ENCODE measurements around the gene SLC24A4.

SLC24A4 gene

GRCh38 chr14:92340931-92341330, 18.0 kb downstream of the SLC24A4 start:
- Histone ChIP-seq H3K36me3 (ENCODE audit: low read length) (no peaks in the 10 kb centered on the region), H3K4me3 (ENCODE audit: insufficient read depth, low read length, poor library complexity, severe bottlenecking) (no peak overlapping the region), H3K27me3 (ENCODE audit: low read length) (peaks cover 3% of the 10 kb centered on the region; the same call in 1 of the 2 replicates), H3K9me2 (replicated peaks; ENCODE audit: insufficient read depth, low read length) (no peaks in the 10 kb centered on the region), H3K79me2 (ENCODE audit: insufficient read depth, low read length) (no peaks in the 10 kb centered on the region), H3K9me3 (ENCODE audit: insufficient read depth, low read length) (no peaks in the 10 kb centered on the region), H3K4me2 (ENCODE audit: low read depth, low read length, poor library complexity, severe bottlenecking) (no peak overlapping the region), H3F3A (ENCODE audit: insufficient read depth) (no peaks in the 10 kb centered on the region), H3K9ac (ENCODE audit: low read length) (no peak overlapping the region), H3K27ac (ENCODE audit: low read depth, low read length) (no peak overlapping the region), H2AFZ (ENCODE audit: low read depth, low read length, severe bottlenecking) (no peak overlapping the region), H4K20me1 (ENCODE audit: low read depth, low read length) (no peaks in the 10 kb centered on the region)
- TF ChIP-seq EZH2phosphoT487 (conservative IDR thresholded peaks at IDR 0.05; ENCODE audit: low read length) (no peak), CTCF (IDR thresholded peaks at IDR 0.05; ENCODE audit: insufficient read depth, low read length, poor library complexity, severe bottlenecking) (no peak)

GRCh38 chr14:92341791-92342190, 18.8 kb downstream of the SLC24A4 start:
- Histone ChIP-seq H3K9ac (ENCODE audit: low read length) (no peak overlapping the region), H3K36me3 (ENCODE audit: low read length) (no peaks in the 10 kb centered on the region), H3K9me3 (ENCODE audit: insufficient read depth, low read length) (no peaks in the 10 kb centered on the region), H3K9me2 (replicated peaks; ENCODE audit: insufficient read depth, low read length) (no peaks in the 10 kb centered on the region), H2AFZ (ENCODE audit: low read depth, low read length, severe bottlenecking) (no peak overlapping the region), H3F3A (ENCODE audit: insufficient read depth) (no peaks in the 10 kb centered on the region), H4K20me1 (ENCODE audit: low read depth, low read length) (no peaks in the 10 kb centered on the region), H3K4me3 (ENCODE audit: insufficient read depth, low read length, poor library complexity, severe bottlenecking) (no peak overlapping the region), H3K4me2 (ENCODE audit: low read depth, low read length, poor library complexity, severe bottlenecking) (no peak overlapping the region), H3K27ac (ENCODE audit: low read depth, low read length) (no peak overlapping the region), H3K79me2 (ENCODE audit: insufficient read depth, low read length) (no peaks in the 10 kb centered on the region), H3K27me3 (ENCODE audit: low read length) (peaks cover 3% of the 10 kb centered on the region; the same call in 1 of the 2 replicates)
- TF ChIP-seq CTCF (IDR thresholded peaks at IDR 0.05; ENCODE audit: insufficient read depth, low read length, poor library complexity, severe bottlenecking) (no peak), EZH2phosphoT487 (conservative IDR thresholded peaks at IDR 0.05; ENCODE audit: low read length) (no peak)

- Histone ChIP-seq H3K9me3 (ENCODE audit: insufficient read depth, low read length) (no peaks in the 10 kb centered on the region), H3K36me3 (ENCODE audit: low read length) (no peaks in the 10 kb centered on the region), H3K4me2 (ENCODE audit: low read depth, low read length, poor library complexity, severe bottlenecking) (no peak overlapping the region), H3K27me3 (ENCODE audit: low read length) (peaks cover 3% of the 10 kb centered on the region; the same call in 1 of the 2 replicates), H3K27ac (ENCODE audit: low read depth, low read length) (no peak overlapping the region), H3K79me2 (ENCODE audit: insufficient read depth, low read length) (no peaks in the 10 kb centered on the region), H2AFZ (ENCODE audit: low read depth, low read length, severe bottlenecking) (no peak overlapping the region), H4K20me1 (ENCODE audit: low read depth, low read length) (no peaks in the 10 kb centered on the region), H3F3A (ENCODE audit: insufficient read depth) (no peaks in the 10 kb centered on the region), H3K9me2 (replicated peaks; ENCODE audit: insufficient read depth, low read length) (no peaks in the 10 kb centered on the region), H3K9ac (ENCODE audit: low read length) (no peak overlapping the region), H3K4me3 (ENCODE audit: insufficient read depth, low read length, poor library complexity, severe bottlenecking) (no peak overlapping the region)
- no peak for TF ChIP-seq EZH2phosphoT487 (conservative IDR thresholded peaks at IDR 0.05; ENCODE audit: low read length)
- no peak for TF ChIP-seq CTCF (IDR thresholded peaks at IDR 0.05; ENCODE audit: insufficient read depth, low read length, poor library complexity, severe bottlenecking)
Observed at GRCh38 chr14:92348154-92348553, 25.2 kb downstream of the SLC24A4 start.
